ENCODE results near the gene CHN2. TPM values are rescaled to one million over a fixed set of nuclear protein-coding genes. Genes with fewer than 3 reads are reported as not detected.

Gene CHN2
- polyA plus RNA-seq, 1 of the 3 experiments (the other 2 are of a cell fraction) = 0.02 TPM

- POLR2A ChIA-PET = no interaction called here
Observed at GRCh38 chr7:29449569-29450260, 255.1 kb downstream of the CHN2 start.

GRCh38 chr7:29453021-29453420, 258.4 kb downstream of the CHN2 start:
- H3K27me3 ChIP-seq (ENCODE audit: insufficient read depth) = no peaks in the 10 kb centered on the region
- H3F3A ChIP-seq (replicated peaks; ENCODE audit: insufficient read depth) = no peaks in the 10 kb centered on the region
- DNase-seq = no peak
- no peaks in the 10 kb centered on the region for H3K79me2 ChIP-seq (ENCODE audit: insufficient read depth)
- 80% methylated on average over 2 of the region's 2 CpGs for WGBS (ENCODE audit: low lambda C conversion rate)
- no peaks in the 10 kb centered on the region for H4K20me1 ChIP-seq (ENCODE audit: insufficient read depth)
- ChIA-PET POLR2A (interaction anchor here (0.9 kb wide), 1 partner anchor 15 kb away, joined by 4 read pairs; no protein-coding TSS in a partner anchor), CTCF (interaction anchor here (1.0 to 1.5 kb wide), 3 partner anchors 36 to 526 kb away, joined by 3 read pairs; no protein-coding TSS in a partner anchor)
- H3K4me1 ChIP-seq (ENCODE audit: control insufficient read depth in 1 of 2, insufficient read depth in 2 of 2, low read depth in 1 of 2, low read length in 1 of 2) = peaks cover 0 to 12% of the 10 kb centered on the region in 2 experiments; a peak in 1 of 4 replicates
- no peak overlapping the region for H3K9ac ChIP-seq
- no peaks in the 10 kb centered on the region for H3K36me3 ChIP-seq (replicated peaks in 1 of 2; ENCODE audit: control insufficient read depth in 1 of 2, insufficient read depth in 2 of 2, low read length in 1 of 2)
- no peaks in the 10 kb centered on the region for H3K9me3 ChIP-seq
- no peak overlapping the region for H3K27ac ChIP-seq (ENCODE audit: low read depth in 2 of 2, low read length in 1 of 2)
- H3K4me2 ChIP-seq = no peak overlapping the region
- H3K9me2 ChIP-seq = no peaks in the 10 kb centered on the region
- H3K4me3 ChIP-seq (ENCODE audit: low read depth in 2 of 2, low read length in 1 of 2) = no peak overlapping the region
- no peak overlapping the region for H2AFZ ChIP-seq (ENCODE audit: low read depth)
- TF ChIP-seq MAX (IDR thresholded peaks at IDR 0.05; ENCODE audit: low read depth) = no peak
- TF ChIP-seq TCF12 (IDR thresholded peaks at IDR 0.05) = no peak
- no peak for TF ChIP-seq MXI1 (IDR thresholded peaks at IDR 0.05; ENCODE audit: low read depth, low read length)
- no peak for TF ChIP-seq RFX5 (IDR thresholded peaks at IDR 0.05; ENCODE audit: low read length)
- no peak for TF ChIP-seq REST (IDR thresholded peaks at IDR 0.05; ENCODE audit: low read depth, low read length)
- no peak for TF ChIP-seq EZH2phosphoT487 (IDR thresholded peaks at IDR 0.05; ENCODE audit: borderline replicate concordance, low read depth)
- TF ChIP-seq EP300 (IDR thresholded peaks at IDR 0.05; ENCODE audit: borderline replicate concordance in 1 of 2, low read depth in 1 of 2, low read length in 1 of 2) = no peak
- TF ChIP-seq FOSL2 (IDR thresholded peaks at IDR 0.05; ENCODE audit: borderline replicate concordance, low read depth) = no peak
- TF ChIP-seq ZBTB33 (IDR thresholded peaks at IDR 0.05; ENCODE audit: borderline replicate concordance, low read depth) = no peak

More at GRCh38 chr7:29449569-29450260, 255.1 kb downstream of the CHN2 start:
- H3K9me2 ChIP-seq = no peaks in the 10 kb centered on the region
- no peak overlapping the region for H3K27ac ChIP-seq (ENCODE audit: low read depth in 2 of 2, low read length in 1 of 2)
- H3K27me3 ChIP-seq (ENCODE audit: insufficient read depth) = no peaks in the 10 kb centered on the region
- H3K4me2 ChIP-seq = no peak overlapping the region
- no peaks in the 10 kb centered on the region for H3F3A ChIP-seq (replicated peaks; ENCODE audit: insufficient read depth)
- H3K9me3 ChIP-seq = no peaks in the 10 kb centered on the region
- TF ChIP-seq USF2 (IDR thresholded peaks at IDR 0.05; ENCODE audit: borderline replicate concordance, low read depth, low read length) (no peak), SIN3A (IDR thresholded peaks at IDR 0.05; ENCODE audit: borderline replicate concordance, low read depth, low read length) (no peak), JUND (IDR thresholded peaks at IDR 0.05) (no peak), EP300 (IDR thresholded peaks at IDR 0.05; ENCODE audit: borderline replicate concordance in 1 of 2, low read depth in 1 of 2, low read length in 1 of 2) (no peak), RXRA (IDR thresholded peaks at IDR 0.05; ENCODE audit: borderline replicate concordance, low read depth) (no peak), MXI1 (IDR thresholded peaks at IDR 0.05; ENCODE audit: low read depth, low read length) (no peak), TAF1 (IDR thresholded peaks at IDR 0.05; ENCODE audit: borderline replicate concordance, low read depth, low read length) (no peak), POLR2AphosphoS5 (IDR thresholded peaks at IDR 0.05; ENCODE audit: low read depth, low read length) (no peak), IRF3 (IDR thresholded peaks at IDR 0.05; ENCODE audit: low read depth, low read length) (no peak), FOXJ3 (CRISPR knock-in tag; IDR thresholded peaks at IDR 0.05) (no peak), FOXM1 (IDR thresholded peaks at IDR 0.05; ENCODE audit: low read depth) (no peak), FOSL2 (IDR thresholded peaks at IDR 0.05; ENCODE audit: borderline replicate concordance, low read depth) (no peak), YY1 (IDR thresholded peaks at IDR 0.05; ENCODE audit: low read depth) (no peak)
- H3K36me3 ChIP-seq (replicated peaks in 1 of 2; ENCODE audit: control insufficient read depth in 1 of 2, insufficient read depth in 2 of 2, low read length in 1 of 2) = no peaks in the 10 kb centered on the region
- no peaks in the 10 kb centered on the region for H3K4me1 ChIP-seq (ENCODE audit: control insufficient read depth in 1 of 2, insufficient read depth in 2 of 2, low read depth in 1 of 2, low read length in 1 of 2)
- H3K9ac ChIP-seq = no peak overlapping the region
- CTCF ChIA-PET = interaction anchor here (1.2 to 2.1 kb wide), 3 partner anchors 13 to 523 kb away, joined by 3 to 7 read pairs (median 3); no protein-coding TSS in a partner anchor
- H3K79me2 ChIP-seq (ENCODE audit: insufficient read depth) = no peaks in the 10 kb centered on the region
- 36% methylated on average over 3 of the region's 3 CpGs for WGBS (ENCODE audit: low lambda C conversion rate)
- H2AFZ ChIP-seq (ENCODE audit: low read depth) = no peak overlapping the region
- no peak overlapping the region for H3K4me3 ChIP-seq (ENCODE audit: low read depth in 2 of 2, low read length in 1 of 2)
- no peak for DNase-seq
- H4K20me1 ChIP-seq (ENCODE audit: insufficient read depth) = no peaks in the 10 kb centered on the region
